IPS DF 4.7 (cell line): ENCODE data around the gene BMP7.

ENCODE experiments used
- DNase-seq: peaks from one replicate; pipeline ENCODE4 v3.0.0-alpha.2; 2013; ENCODE audit warnings: low spot score; ENCODE audit errors: extremely low read depth

The BMP7 gene

GRCh38 chr20:57212534-57213276 is 53.7 kb downstream of the BMP7 start:
- DNase-seq = no peak

- no peak for DNase-seq
Observed at GRCh38 chr20:57211908-57212533, 54.4 kb downstream of the BMP7 start.

- no peak for DNase-seq
Observed at GRCh38 chr20:57211406-57211805, 55.0 kb downstream of the BMP7 start.

- DNase-seq = no peak
Observed at GRCh38 chr20:57210911-57211280, 55.5 kb downstream of the BMP7 start.

- no peak for DNase-seq
Observed at GRCh38 chr20:57210054-57210910, 56.2 kb downstream of the BMP7 start.

GRCh38 chr20:57209413-57209812 is 57.0 kb downstream of the BMP7 start:
- no peak for DNase-seq

- DNase-seq = no peak
Observed at GRCh38 chr20:57208198-57208597, 58.2 kb downstream of the BMP7 start.

- no peak for DNase-seq
Observed at GRCh38 chr20:57207251-57207650, 59.2 kb downstream of the BMP7 start.

- DNase-seq = no peak
Observed at GRCh38 chr20:57205606-57206219, 60.7 kb downstream of the BMP7 start.

- no peak for DNase-seq
Observed at GRCh38 chr20:57203986-57204385, 62.5 kb downstream of the BMP7 start.

- DNase-seq = no peak
Observed at GRCh38 chr20:57203204-57203603, 63.2 kb downstream of the BMP7 start.

GRCh38 chr20:57202309-57202708 is 64.1 kb downstream of the BMP7 start:
- no peak for DNase-seq

GRCh38 chr20:57200882-57201695 is 65.4 kb downstream of the BMP7 start:
- no peak for DNase-seq

- no peak for DNase-seq
Observed at GRCh38 chr20:57199656-57200405, 66.6 kb downstream of the BMP7 start.

GRCh38 chr20:57198132-57199072 is 68.0 kb downstream of the BMP7 start:
- DNase-seq = no peak

- no peak for DNase-seq
Observed at GRCh38 chr20:57197352-57198131, 68.9 kb downstream of the BMP7 start.

GRCh38 chr20:57195469-57196100 is 70.9 kb downstream of the BMP7 start:
- no peak for DNase-seq

GRCh38 chr20:57195023-57195422 is 71.4 kb downstream of the BMP7 start:
- no peak for DNase-seq
